Measurements from ENCODE around the gene DCAF6.

The DCAF6 gene

DNA sequence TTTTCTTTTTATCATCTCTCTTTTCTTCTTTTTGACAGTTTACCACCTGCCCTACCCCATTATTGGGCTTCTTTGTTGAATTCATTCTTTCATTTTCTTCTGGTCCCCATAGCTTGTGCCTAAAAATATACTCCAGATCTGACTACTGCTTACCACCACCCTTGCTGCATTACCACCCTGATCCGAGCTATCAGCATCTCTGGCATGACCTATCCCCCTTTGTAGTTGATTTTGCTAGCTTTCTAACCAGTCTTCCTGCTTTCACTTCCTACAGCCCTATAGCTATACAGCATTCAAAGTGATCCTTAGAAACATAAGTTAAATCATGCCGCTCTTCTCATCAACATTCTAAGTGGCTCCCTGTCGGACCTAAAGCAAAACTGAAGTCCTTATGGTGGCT is 59.8 kb downstream of the DCAF6 start:
- Histone ChIP-seq H2AK5ac (ENCODE audit: low read depth, low read length) (no peak overlapping the region), H2BK120ac (ENCODE audit: low read depth, low read length) (no peak overlapping the region), H2BK15ac (ENCODE audit: low read length) (no peak overlapping the region), H3K9ac (ENCODE audit: low read depth, low read length, poor library complexity) (no peak overlapping the region), H2BK5ac (ENCODE audit: low read length) (no peak overlapping the region), H3K4me1 (ENCODE audit: control insufficient read depth in 2 of 2, insufficient read depth in 1 of 2, low read depth in 1 of 2, low read length in 2 of 2) (no peaks in the 10 kb centered on the region), H3K4ac (ENCODE audit: low read length) (no peak overlapping the region), H2AFZ (ENCODE audit: low read length) (no peak overlapping the region), H3K23ac (ENCODE audit: low read depth, low read length, poor library complexity) (no peak overlapping the region), H3K4me2 (ENCODE audit: insufficient read depth, low read length, poor library complexity, severe bottlenecking) (no peak overlapping the region), H2BK12ac (ENCODE audit: low read length) (no peak overlapping the region), H3K27ac (replicated peaks; ENCODE audit: low read length) (no peak overlapping the region), H3K18ac (ENCODE audit: low read length) (no peak overlapping the region), H3K79me1 (ENCODE audit: low read depth, low read length) (no peaks in the 10 kb centered on the region), H3K27me3 (ENCODE audit: control insufficient read depth in 3 of 3, insufficient read depth in 3 of 3, low read depth in 1 of 3, low read length in 3 of 3) (no peaks in the 10 kb centered on the region), H3K14ac (ENCODE audit: low read length) (no peak overlapping the region), H4K91ac (ENCODE audit: low read depth, low read length, poor library complexity) (no peak overlapping the region), H3K9me3 (replicated peaks in 1 of 2; ENCODE audit: control insufficient read depth in 2 of 2, insufficient read depth in 1 of 2, low read depth in 1 of 2, low read length in 2 of 2) (no peaks in the 10 kb centered on the region), H3K36me3 (replicated peaks in 1 of 2; ENCODE audit: control insufficient read depth in 2 of 2, insufficient read depth in 2 of 2, low read length in 2 of 2) (peaks cover 2 to 18% of the 10 kb centered on the region in 2 donors), H3K4me3 (ENCODE audit: low read length in 2 of 2) (no peak overlapping the region), H4K8ac (ENCODE audit: low read depth, low read length) (no peak overlapping the region)
- no peak for DNase-seq (ENCODE audit: low spot score)
- WGBS, 2 donors (ENCODE audit: extremely low coverage in 2 of 2, insufficient read length in 2 of 2, insufficient replicate concordance in 1 of 2), result no CpG with 5 or more reads among the region's 3 CpGs

DNA sequence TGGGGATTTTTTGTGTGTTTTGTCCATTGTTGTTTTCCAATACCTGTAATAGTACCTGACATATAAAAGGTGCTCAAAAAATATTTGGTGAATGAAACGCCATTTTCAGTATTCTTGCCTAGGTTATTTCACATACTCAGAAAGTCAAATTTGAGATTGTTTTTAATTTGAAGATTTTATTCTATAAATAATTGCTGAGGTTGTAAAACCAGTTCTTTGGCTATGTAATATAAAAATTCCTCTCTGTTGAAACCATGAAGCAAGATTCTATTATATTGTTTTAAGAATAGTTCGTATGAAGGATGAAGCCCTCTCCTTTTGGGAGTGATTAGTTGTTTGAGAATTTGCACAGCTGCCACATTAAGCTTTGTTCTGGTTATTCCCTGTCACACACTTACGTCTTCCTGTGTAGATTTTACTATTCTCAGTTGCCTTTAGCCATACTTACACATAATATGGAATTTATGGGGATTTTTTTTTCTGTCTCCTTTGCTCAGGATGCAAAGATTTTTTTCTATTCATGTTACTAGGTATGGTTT is 60.6 kb downstream of the DCAF6 start:
- no peak overlapping the region for H2BK12ac ChIP-seq (ENCODE audit: low read length)
- H3K4ac ChIP-seq (ENCODE audit: low read length), result no peak overlapping the region
- H2BK5ac ChIP-seq (ENCODE audit: low read length), result no peak overlapping the region
- no peak overlapping the region for H3K9ac ChIP-seq (ENCODE audit: low read depth, low read length, poor library complexity)
- H4K8ac ChIP-seq (ENCODE audit: low read depth, low read length), result no peak overlapping the region
- H3K79me1 ChIP-seq (ENCODE audit: low read depth, low read length), result no peaks in the 10 kb centered on the region
- H3K27me3 ChIP-seq (ENCODE audit: control insufficient read depth in 3 of 3, insufficient read depth in 3 of 3, low read depth in 1 of 3, low read length in 3 of 3), result no peaks in the 10 kb centered on the region
- no peak overlapping the region for H2BK15ac ChIP-seq (ENCODE audit: low read length)
- no peak overlapping the region for H3K27ac ChIP-seq (replicated peaks; ENCODE audit: low read length)
- H2AK5ac ChIP-seq (ENCODE audit: low read depth, low read length), result no peak overlapping the region
- no peak overlapping the region for H2BK120ac ChIP-seq (ENCODE audit: low read depth, low read length)
- no peaks in the 10 kb centered on the region for H3K4me1 ChIP-seq (ENCODE audit: control insufficient read depth in 2 of 2, insufficient read depth in 1 of 2, low read depth in 1 of 2, low read length in 2 of 2)
- WGBS, 2 donors (ENCODE audit: extremely low coverage in 2 of 2, insufficient read length in 2 of 2, insufficient replicate concordance in 1 of 2), result no CpG with 5 or more reads among the region's 3 CpGs
- H3K14ac ChIP-seq (ENCODE audit: low read length), result no peak overlapping the region
- H3K36me3 ChIP-seq (replicated peaks in 1 of 2; ENCODE audit: control insufficient read depth in 2 of 2, insufficient read depth in 2 of 2, low read length in 2 of 2), result peaks cover 0 to 17% of the 10 kb centered on the region in 2 donors
- no peak overlapping the region for H3K18ac ChIP-seq (ENCODE audit: low read length)
- no peak overlapping the region for H3K4me3 ChIP-seq (ENCODE audit: low read length in 2 of 2)
- DNase-seq (ENCODE audit: low spot score), result no peak
- H2AFZ ChIP-seq (ENCODE audit: low read length), result no peak overlapping the region
- H3K9me3 ChIP-seq (replicated peaks in 1 of 2; ENCODE audit: control insufficient read depth in 2 of 2, insufficient read depth in 1 of 2, low read depth in 1 of 2, low read length in 2 of 2), result no peaks in the 10 kb centered on the region
- H3K23ac ChIP-seq (ENCODE audit: low read depth, low read length, poor library complexity), result no peak overlapping the region
- H4K91ac ChIP-seq (ENCODE audit: low read depth, low read length, poor library complexity), result no peak overlapping the region
- no peak overlapping the region for H3K4me2 ChIP-seq (ENCODE audit: insufficient read depth, low read length, poor library complexity, severe bottlenecking)

DNA sequence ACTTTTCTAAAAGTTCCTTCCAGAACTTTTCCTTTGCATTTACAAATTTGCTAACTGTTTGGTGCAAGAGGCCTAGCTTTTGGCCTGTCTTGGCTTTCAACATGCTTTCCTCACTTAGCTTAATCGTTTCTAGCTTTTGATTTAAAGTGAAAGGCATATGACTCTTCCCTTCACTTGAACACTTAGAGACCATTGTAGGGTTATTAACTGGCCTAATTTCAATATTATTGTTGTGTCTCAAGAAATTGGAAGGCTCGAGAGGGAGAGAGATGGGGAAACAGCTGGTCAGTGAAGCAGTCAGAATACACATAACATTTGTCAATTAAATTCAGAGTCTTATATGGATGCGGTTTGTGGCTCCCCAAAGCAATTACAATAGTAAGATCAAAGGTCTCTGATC is 63.4 kb downstream of the DCAF6 start:
- Histone ChIP-seq H3K14ac (ENCODE audit: low read length) (no peak overlapping the region), H3K4me2 (ENCODE audit: insufficient read depth, low read length, poor library complexity, severe bottlenecking) (no peak overlapping the region), H3K9me3 (replicated peaks in 1 of 2; ENCODE audit: control insufficient read depth in 2 of 2, insufficient read depth in 1 of 2, low read depth in 1 of 2, low read length in 2 of 2) (no peaks in the 10 kb centered on the region), H2BK5ac (ENCODE audit: low read length) (no peak overlapping the region), H3K4me3 (ENCODE audit: low read length in 2 of 2) (no peak overlapping the region), H2BK12ac (ENCODE audit: low read length) (no peak overlapping the region), H3K4ac (ENCODE audit: low read length) (no peak overlapping the region), H2AFZ (ENCODE audit: low read length) (no peak overlapping the region), H3K4me1 (ENCODE audit: control insufficient read depth in 2 of 2, insufficient read depth in 1 of 2, low read depth in 1 of 2, low read length in 2 of 2) (no peaks in the 10 kb centered on the region), H3K23ac (ENCODE audit: low read depth, low read length, poor library complexity) (no peak overlapping the region), H3K18ac (ENCODE audit: low read length) (no peak overlapping the region), H3K27ac (replicated peaks; ENCODE audit: low read length) (no peak overlapping the region), H4K91ac (ENCODE audit: low read depth, low read length, poor library complexity) (no peak overlapping the region), H3K36me3 (replicated peaks in 1 of 2; ENCODE audit: control insufficient read depth in 2 of 2, insufficient read depth in 2 of 2, low read length in 2 of 2) (peaks cover 0 to 8% of the 10 kb centered on the region in 2 donors), H2BK15ac (ENCODE audit: low read length) (no peak overlapping the region), H3K27me3 (ENCODE audit: control insufficient read depth in 3 of 3, insufficient read depth in 3 of 3, low read depth in 1 of 3, low read length in 3 of 3) (no peaks in the 10 kb centered on the region), H4K8ac (ENCODE audit: low read depth, low read length) (no peak overlapping the region), H2AK5ac (ENCODE audit: low read depth, low read length) (no peak overlapping the region), H2BK120ac (ENCODE audit: low read depth, low read length) (no peak overlapping the region), H3K9ac (ENCODE audit: low read depth, low read length, poor library complexity) (no peak overlapping the region), H3K79me1 (ENCODE audit: low read depth, low read length) (no peaks in the 10 kb centered on the region)
- no peak for DNase-seq (ENCODE audit: low spot score)
- no CpG with 5 or more reads among the region's 3 CpGs for WGBS, 2 donors (ENCODE audit: extremely low coverage in 2 of 2, insufficient read length in 2 of 2, insufficient replicate concordance in 1 of 2)

DNA sequence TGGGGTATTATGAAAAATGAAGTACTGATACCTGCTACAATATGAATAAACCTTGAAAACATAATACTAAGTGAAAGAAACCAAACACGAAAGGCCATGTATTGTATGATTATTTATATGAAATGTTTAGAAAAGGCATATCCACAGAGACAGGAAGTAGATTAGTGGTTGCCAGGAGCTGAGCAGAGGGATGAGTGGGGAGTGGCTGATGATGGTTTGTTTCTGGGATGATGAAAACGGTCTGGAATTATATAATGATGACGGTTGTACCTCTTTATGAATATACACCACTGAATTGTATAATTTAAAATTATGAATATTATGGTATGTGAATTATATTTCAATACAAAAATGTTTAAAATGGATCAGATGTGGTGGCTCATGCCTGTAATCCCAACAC is 64.2 kb downstream of the DCAF6 start:
- no CpG with 5 or more reads among the region's 3 CpGs for WGBS, 2 donors (ENCODE audit: extremely low coverage in 2 of 2, insufficient read length in 2 of 2, insufficient replicate concordance in 1 of 2)

More for the DNA sequence above, 64.2 kb downstream of the DCAF6 start:
- H3K4me1 ChIP-seq (ENCODE audit: control insufficient read depth in 2 of 2, insufficient read depth in 1 of 2, low read depth in 1 of 2, low read length in 2 of 2), result no peaks in the 10 kb centered on the region
- no peaks in the 10 kb centered on the region for H3K9me3 ChIP-seq (replicated peaks in 1 of 2; ENCODE audit: control insufficient read depth in 2 of 2, insufficient read depth in 1 of 2, low read depth in 1 of 2, low read length in 2 of 2)
- H2BK15ac ChIP-seq (ENCODE audit: low read length), result no peak overlapping the region
- no peak overlapping the region for H3K4ac ChIP-seq (ENCODE audit: low read length)
- H4K8ac ChIP-seq (ENCODE audit: low read depth, low read length), result no peak overlapping the region
- no peak overlapping the region for H2BK5ac ChIP-seq (ENCODE audit: low read length)
- no peak for DNase-seq (ENCODE audit: low spot score)
- no peak overlapping the region for H4K91ac ChIP-seq (ENCODE audit: low read depth, low read length, poor library complexity)
- H2AFZ ChIP-seq (ENCODE audit: low read length), result no peak overlapping the region
- no peak overlapping the region for H3K14ac ChIP-seq (ENCODE audit: low read length)
- H3K79me1 ChIP-seq (ENCODE audit: low read depth, low read length), result no peaks in the 10 kb centered on the region
- H3K36me3 ChIP-seq (replicated peaks in 1 of 2; ENCODE audit: control insufficient read depth in 2 of 2, insufficient read depth in 2 of 2, low read length in 2 of 2), result peaks cover 0 to 5% of the 10 kb centered on the region in 2 donors
- no peak overlapping the region for H3K18ac ChIP-seq (ENCODE audit: low read length)
- H2BK12ac ChIP-seq (ENCODE audit: low read length), result no peak overlapping the region
- no peak overlapping the region for H3K9ac ChIP-seq (ENCODE audit: low read depth, low read length, poor library complexity)
- H3K4me3 ChIP-seq (ENCODE audit: low read length in 2 of 2), result no peak overlapping the region
- H2BK120ac ChIP-seq (ENCODE audit: low read depth, low read length), result no peak overlapping the region
- no peaks in the 10 kb centered on the region for H3K27me3 ChIP-seq (ENCODE audit: control insufficient read depth in 3 of 3, insufficient read depth in 3 of 3, low read depth in 1 of 3, low read length in 3 of 3)
- H3K23ac ChIP-seq (ENCODE audit: low read depth, low read length, poor library complexity), result no peak overlapping the region
- H3K27ac ChIP-seq (replicated peaks; ENCODE audit: low read length), result no peak overlapping the region
- H3K4me2 ChIP-seq (ENCODE audit: insufficient read depth, low read length, poor library complexity, severe bottlenecking), result no peak overlapping the region
- no peak overlapping the region for H2AK5ac ChIP-seq (ENCODE audit: low read depth, low read length)

Measured in neuronal stem cell (in vitro differentiated cells).